Fibroblast of mammary gland (primary cell): ENCODE data around the gene MARCHF3.

Experiments used
- DNase-seq: peaks from one replicate; pipeline ENCODE4 v3.0.0-alpha.2; 2010; ENCODE audit warnings: low read depth
- H3K4me3 ChIP-seq: 2 replicates; pipeline ENCODE4 v1.5.1; 2011; ENCODE audit warnings: low read depth, mild to moderate bottlenecking, low read length, moderate library complexity; ENCODE audit not compliant: control insufficient read depth
- TF ChIP-seq, protein P1 (sequence below): conservative IDR thresholded peaks from 2 replicates; pipeline ENCODE4 v1.5.1; 2011; ENCODE audit warnings: low read depth, low read length, inconsistent platforms; ENCODE audit not compliant: control insufficient read depth, insufficient read depth

Gene MARCHF3

DNA sequence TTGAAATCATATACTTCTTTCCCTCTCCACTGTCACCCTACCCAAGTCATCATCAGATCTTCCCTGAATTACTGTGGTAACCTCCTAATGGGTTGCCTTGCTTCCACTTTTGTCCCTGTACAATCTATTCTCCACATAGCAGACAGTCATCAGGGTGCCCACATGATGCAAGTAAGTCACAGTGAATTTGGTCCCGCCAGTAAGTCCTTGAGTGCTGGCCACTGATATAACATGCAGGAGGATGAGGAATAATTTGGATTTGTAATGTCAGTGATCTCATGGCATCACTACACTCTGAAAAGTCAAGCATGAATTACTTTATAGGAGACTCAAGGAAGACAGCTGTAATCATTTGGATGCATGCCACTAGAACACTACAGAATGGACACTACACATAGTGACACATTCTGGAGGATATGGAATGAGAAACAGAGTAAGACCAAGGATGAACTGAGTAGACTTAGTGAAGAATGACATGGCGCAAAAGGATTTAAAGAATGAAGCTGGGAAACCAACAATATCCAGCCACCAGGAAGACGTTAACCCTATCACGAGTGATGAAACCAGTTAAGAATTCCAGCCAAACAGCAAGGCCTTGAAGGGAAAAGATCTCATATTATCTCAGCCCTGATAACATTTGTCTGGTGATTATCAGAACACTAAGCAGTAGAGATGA is 28.6 kb downstream of the MARCHF3 start:
- peak; percentile 94 for DNase-seq
- H3K4me3 ChIP-seq, result no peak overlapping the region
- TF ChIP-seq, protein P1, sequence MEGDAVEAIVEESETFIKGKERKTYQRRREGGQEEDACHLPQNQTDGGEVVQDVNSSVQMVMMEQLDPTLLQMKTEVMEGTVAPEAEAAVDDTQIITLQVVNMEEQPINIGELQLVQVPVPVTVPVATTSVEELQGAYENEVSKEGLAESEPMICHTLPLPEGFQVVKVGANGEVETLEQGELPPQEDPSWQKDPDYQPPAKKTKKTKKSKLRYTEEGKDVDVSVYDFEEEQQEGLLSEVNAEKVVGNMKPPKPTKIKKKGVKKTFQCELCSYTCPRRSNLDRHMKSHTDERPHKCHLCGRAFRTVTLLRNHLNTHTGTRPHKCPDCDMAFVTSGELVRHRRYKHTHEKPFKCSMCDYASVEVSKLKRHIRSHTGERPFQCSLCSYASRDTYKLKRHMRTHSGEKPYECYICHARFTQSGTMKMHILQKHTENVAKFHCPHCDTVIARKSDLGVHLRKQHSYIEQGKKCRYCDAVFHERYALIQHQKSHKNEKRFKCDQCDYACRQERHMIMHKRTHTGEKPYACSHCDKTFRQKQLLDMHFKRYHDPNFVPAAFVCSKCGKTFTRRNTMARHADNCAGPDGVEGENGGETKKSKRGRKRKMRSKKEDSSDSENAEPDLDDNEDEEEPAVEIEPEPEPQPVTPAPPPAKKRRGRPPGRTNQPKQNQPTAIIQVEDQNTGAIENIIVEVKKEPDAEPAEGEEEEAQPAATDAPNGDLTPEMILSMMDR, result no peak

DNA sequence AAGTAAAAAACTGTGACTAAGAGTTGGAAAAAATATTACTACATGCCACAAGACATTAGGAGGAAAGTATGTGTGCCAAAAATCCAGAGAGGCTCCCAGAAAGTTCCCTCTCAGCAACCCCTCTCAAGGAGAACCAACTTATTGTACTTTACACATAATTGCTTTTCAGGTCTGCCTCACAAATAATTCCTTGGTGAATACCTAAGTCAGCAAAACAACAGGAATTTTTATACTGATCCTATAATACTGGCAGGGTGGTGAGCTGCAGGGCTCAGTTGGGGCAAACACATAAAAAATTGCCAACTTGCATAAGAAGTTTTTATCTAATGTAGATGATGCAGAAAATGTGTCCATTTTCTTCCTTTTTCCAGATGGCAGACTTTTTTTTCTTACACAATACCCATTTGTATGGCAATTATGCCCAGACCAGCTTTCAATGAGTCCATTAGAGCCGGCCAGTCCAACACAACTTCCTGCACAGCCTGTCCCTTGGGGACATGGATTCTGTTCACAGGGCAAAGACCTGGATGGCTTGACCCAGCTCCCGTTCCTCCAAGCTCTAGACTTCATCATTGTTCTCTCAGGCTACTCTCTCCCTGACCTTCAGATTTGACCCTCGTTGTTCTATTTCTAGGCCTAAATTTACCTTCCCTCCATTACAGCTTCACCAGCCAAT is 31.3 kb downstream of the MARCHF3 start:
- TF ChIP-seq, protein P1, result no peak
- H3K4me3 ChIP-seq, result no peak overlapping the region
- DNase-seq, result no peak

DNA sequence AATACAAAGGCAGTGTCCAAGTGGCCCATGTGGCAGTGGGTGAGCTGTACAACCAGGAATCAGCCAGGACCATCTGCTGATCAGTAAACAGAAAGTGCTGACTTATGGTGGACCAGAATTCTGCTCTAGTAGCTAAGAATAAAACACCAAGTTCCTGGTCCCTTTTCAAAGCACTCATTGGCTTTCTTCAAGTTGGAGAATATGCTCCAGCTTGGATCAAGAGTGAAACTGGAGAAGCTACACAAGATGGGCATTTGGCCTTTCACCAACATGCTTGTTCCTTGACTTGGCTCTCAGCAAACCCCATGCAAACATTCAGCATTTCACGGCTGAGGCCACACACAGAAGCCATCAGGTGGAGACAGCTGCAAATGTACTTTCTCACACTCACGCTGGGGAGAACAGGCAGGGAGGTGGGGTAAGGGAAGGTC is 32.1 kb downstream of the MARCHF3 start:
- H3K4me3 ChIP-seq, result no peak overlapping the region
- TF ChIP-seq, protein P1, result no peak
- DNase-seq, result peak; percentile 52

DNA sequence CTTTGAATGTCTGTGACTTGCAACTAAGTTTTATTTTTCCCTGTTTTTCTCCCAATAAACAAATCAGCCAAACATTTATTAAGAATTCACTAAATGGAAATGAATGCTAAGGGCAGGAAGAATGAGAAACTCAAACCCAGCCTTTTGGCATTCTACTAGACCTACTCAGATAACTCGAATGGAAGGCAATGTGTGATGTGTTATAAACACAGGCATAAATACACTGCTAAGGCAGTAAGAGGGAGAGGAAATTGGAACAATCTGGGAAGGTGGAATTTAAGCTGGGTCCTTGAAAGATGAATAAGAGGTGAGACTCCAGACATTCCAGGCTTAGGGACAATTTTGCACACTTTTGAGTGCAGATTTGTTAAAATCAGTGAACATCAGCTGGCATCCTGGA is 34.7 kb downstream of the MARCHF3 start:
- TF ChIP-seq, protein P1, result no peak
- no peak overlapping the region for H3K4me3 ChIP-seq
- no peak for DNase-seq

DNA sequence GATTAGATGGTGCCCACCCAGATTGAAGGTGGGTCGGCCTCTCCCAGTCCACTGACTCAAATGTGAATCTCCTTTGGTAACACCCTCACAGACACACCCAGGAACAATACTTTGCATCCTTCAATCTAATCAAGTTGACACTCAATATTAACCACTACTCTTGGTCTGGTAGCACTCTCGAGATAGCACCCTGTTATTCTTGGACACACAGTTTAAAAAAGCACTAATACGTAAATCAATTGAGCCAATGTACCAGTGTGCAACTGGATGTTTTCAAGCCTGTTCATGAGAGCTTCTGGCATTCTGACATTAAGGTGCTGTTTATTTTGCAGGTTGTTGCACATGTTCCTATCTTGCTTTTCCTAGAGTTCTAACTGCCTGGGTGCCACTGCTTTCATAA is 35.3 kb downstream of the MARCHF3 start:
- TF ChIP-seq, protein P1, result no peak
- no peak for DNase-seq
- no peak overlapping the region for H3K4me3 ChIP-seq

DNA sequence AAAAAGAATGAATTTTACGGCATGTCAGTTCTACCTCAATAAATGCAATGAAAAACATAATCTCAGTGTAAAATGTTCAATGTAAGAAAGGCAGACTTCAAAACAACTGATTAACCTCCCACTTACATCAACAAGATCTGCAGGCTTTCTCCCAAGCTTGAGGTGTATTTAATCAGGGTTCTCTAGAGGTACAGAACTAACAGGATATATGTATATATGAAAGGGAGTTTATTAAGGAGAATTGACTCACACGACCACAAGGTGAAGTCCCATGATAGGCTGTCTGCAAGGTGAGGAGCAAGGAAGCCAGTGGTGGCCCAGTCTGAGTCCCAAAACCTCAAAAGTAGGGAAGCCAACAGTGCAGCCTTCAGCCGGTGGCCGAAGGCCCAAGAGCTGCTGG is 35.9 kb downstream of the MARCHF3 start:
- TF ChIP-seq, protein P1, result no peak
- no peak for DNase-seq
- H3K4me3 ChIP-seq, result no peak overlapping the region
